GM08714 (cell line): Measurements from ENCODE around the gene PSRC1.

Experiments used
- H3K4me3 ChIP-seq: fragments of 200-500 bp; sonication (Bioruptor generic); 2 replicates; pipeline ENCODE4 v1.5.1; 2014; ENCODE audit warnings: mild to moderate bottlenecking, low read length, inconsistent platforms
- ZNF274 ChIP-seq: IDR thresholded peaks from 2 replicates; pipeline ENCODE4 v1.6.1; 2012; ENCODE audit warnings: mild to moderate bottlenecking, low read depth, low read length

PSRC1 gene

GRCh38 chr1:109261578-109261977, 21.4 kb downstream of the PSRC1 start:
- no peak overlapping the region for H3K4me3 ChIP-seq
- TF ChIP-seq ZNF274: no peak

DNA sequence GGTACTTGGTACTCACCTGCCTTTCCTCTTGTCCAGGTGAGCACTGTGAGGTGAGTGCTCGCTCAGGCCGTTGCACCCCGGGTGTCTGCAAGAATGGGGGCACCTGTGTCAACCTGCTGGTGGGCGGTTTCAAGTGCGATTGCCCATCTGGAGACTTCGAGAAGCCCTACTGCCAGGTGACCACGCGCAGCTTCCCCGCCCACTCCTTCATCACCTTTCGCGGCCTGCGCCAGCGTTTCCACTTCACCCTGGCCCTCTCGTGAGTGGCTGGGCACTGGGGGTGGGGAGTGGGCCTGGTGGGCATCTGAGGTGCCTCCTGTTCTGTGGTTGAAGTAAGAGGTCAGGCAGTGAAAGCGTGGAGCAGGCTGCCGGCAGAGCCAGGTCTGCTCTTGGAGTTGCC, 21.9 kb downstream of the PSRC1 start:
- no peak for TF ChIP-seq ZNF274
- H3K4me3 ChIP-seq: no peak overlapping the region

- H3K4me3 ChIP-seq: no peak overlapping the region
- TF ChIP-seq ZNF274: no peak
These were observed 23.0 kb downstream of the PSRC1 start for GRCh38 chr1:109259674-109260557.

- no peak overlapping the region for H3K4me3 ChIP-seq
- TF ChIP-seq ZNF274: no peak
These were observed 24.2 kb downstream of the PSRC1 start for GRCh38 chr1:109258481-109259466.

GRCh38 chr1:109257682-109258421, 25.1 kb downstream of the PSRC1 start:
- no peak overlapping the region for H3K4me3 ChIP-seq
- TF ChIP-seq ZNF274: no peak

DNA sequence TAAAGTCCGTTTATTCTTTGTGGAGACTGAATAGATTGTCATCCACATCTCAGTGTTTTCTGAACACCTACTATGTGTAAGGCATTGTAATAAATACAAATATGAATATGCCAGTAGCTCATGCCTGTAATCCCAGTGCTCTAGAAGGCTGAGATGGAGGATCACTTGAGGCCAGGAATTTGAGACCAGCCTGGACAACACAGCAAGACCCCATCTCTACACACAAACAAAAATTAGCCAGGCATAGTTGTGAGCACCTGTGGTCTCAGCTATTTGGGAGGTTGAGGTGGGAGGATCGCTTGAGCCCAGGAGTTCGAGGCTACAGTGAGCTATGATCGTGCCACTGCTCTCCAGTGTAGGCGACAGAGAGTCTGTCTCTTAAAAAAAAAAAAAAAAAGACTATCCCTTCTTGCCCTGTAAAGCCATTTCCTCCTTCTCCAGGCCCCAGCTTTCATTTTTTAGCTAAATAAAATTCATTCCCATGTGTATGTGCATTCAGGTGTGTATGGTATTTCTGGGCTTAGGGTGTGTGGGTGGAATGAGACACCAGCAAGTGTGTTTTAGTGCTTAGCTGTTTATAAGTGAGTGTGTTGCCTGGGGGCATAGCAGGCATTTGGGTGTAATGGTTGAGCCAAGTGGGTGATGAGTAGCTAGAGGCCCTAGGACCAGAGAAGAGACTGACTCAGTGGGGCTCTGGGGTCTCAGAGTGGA, 25.8 kb downstream of the PSRC1 start:
- TF ChIP-seq ZNF274: no peak
- no peak overlapping the region for H3K4me3 ChIP-seq

DNA sequence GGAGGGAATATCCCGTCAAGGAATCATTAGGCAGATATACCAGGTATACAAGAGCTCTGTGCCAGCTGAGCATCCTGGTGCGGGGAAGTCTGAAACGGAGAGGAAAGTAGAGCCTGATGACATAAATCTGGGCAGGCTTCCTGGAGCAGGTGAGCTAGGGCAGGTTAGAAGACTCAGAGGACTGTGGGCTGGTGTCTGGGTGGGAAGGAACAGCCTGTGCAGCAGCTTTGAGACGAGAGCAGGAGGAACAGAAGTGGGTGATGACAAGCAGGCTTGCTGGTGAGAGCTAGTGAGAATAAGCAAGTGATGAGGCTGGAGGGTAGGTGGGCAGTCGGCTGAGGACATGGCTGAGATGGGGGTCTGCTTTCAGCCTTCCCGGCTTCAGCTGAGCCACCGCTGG, 26.9 kb downstream of the PSRC1 start:
- TF ChIP-seq ZNF274: no peak

GRCh38 chr1:109255678-109256077, 27.3 kb downstream of the PSRC1 start:
- H3K4me3 ChIP-seq: no peak overlapping the region
- no peak for TF ChIP-seq ZNF274

More for the DNA sequence above, 26.9 kb downstream of the PSRC1 start:
- no peak overlapping the region for H3K4me3 ChIP-seq

- no peak for TF ChIP-seq ZNF274
- no peak overlapping the region for H3K4me3 ChIP-seq
These were observed 27.8 kb downstream of the PSRC1 start for GRCh38 chr1:109255097-109255651.

DNA sequence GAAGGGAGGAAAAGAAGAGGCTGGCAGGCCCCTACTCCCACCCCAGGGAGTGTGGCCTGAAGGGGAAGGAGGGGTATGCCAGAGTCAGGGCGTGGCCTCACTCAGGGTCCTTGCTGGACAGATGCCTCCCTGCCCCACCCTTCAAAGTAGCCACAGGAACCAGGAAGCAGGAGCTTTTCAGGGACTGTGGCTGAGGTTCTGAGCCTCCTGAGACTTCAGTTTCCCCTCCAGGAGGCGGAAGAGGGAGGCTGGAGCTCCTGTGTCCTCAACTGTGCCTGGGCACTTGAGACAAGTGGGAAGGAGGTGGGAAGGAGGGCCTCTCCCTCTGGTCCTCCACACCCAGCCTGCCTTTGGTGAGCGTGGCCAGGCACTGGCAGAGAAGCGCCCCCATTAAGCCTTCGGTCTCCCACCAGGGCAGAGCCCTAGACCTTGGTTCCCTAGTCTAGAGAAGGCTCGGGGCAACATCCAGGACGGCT, 28.3 kb downstream of the PSRC1 start:
- no peak overlapping the region for H3K4me3 ChIP-seq
- TF ChIP-seq ZNF274: no peak

GRCh38 chr1:109253803-109254620, 28.9 kb downstream of the PSRC1 start:
- no peak overlapping the region for H3K4me3 ChIP-seq
- TF ChIP-seq ZNF274: no peak

DNA sequence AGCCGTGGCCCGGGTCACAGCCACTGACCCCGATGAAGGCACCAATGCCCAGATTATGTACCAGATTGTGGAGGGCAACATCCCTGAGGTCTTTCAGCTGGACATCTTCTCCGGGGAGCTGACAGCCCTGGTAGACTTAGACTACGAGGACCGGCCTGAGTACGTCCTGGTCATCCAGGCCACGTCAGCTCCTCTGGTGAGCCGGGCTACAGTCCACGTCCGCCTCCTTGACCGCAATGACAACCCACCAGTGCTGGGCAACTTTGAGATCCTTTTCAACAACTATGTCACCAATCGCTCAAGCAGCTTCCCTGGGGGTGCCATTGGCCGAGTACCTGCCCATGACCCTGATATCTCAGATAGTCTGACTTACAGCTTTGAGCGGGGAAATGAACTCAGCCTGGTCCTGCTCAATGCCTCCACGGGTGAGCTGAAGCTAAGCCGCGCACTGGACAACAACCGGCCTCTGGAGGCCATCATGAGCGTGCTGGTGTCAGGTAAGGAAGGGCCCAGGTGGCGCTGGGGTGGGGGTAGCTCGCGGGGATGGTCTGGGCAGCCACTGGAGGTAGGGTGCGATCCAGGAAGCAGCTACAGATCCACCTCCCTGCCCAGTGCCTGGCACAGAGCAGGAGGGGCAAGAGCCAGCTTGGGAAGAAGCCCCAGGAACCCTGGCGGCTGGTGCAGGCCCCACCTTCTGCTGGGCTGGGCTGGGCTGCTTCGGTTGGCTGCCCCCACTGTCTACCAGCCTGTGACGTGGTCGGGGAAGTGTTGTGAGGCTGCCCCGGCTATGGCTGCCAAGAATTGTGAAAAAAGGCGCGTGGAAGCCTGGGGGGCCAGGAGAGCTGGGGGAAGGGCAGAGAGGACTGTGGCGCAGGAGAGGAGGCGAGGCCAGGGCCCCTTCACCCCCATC, 29.8 kb downstream of the PSRC1 start:
- no peak for TF ChIP-seq ZNF274
- H3K4me3 ChIP-seq: no peak overlapping the region
